ENCODE measurements around the gene AHI1.

Gene AHI1

DNA sequence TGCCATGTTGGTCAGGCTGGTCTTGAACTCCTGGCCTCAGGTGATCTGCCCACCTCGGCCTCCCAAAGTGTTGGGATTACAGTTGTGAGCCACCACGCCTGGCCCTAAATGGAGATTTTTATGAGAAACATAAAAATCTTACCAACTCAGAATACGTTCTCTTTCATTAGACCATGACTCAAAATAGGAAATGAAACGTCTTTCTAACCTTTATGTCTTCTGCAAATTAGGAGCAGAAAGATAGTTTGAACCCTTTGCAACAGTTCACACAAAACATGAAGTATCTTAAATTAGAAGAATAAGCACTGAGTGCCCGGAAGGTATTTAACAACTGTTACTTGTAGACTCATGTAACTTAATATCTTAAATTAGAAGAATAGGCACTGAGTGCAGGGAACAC is 48.3 kb downstream of the AHI1 start:
- no peak for DNase-seq

DNA sequence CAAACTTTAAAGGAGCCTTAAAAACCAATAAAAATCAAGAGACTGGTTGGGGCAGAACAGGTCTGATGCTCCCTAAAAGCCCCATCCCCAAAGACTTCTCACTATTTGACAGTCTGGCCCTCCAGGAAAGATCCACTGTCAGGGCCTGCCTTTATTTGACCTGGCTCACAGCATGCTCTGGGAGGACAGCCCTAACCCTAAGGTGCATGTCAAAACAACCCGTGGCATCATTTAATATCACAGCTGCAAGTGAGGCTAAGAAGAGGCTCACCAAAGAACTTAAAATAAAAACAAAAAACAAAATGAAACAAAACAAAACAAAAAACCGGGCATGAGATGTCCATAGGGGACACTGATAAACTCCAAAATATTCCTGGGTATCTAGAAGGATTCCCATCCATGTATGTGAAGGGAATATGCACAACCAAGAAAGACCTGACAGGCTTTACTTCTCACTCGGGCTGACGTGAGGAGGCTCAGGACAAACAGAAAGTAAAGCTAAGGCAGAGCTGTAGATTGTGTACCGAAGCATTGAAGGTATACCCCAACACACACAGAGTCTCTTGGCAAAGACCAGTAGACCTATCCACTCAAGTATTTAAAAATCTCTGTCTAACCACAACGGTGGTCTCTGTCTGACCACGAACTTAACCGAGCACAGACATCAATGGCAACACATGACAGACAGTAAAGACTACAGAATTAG is 57.3 kb downstream of the AHI1 start:
- DNase-seq = no peak

DNA sequence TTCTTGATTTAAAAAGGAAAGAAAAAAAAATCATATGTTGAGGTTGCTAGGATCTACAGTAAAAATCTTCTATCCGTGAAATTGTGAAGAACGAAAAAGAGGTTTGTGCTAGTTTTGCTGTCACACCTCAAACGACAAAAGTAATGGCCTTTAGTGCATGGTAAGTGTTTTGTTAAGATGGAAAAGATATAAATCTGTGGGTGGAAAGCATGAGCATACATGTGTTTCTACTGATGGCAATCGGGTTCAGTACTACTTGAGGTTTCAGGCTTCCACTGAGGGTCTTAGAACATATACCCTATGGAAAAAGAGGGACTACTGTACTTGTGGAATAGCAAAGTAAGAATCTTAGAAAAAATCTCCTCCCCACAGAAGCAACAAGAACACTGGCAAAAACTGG is 58.0 kb downstream of the AHI1 start:
- no peak for DNase-seq

DNA sequence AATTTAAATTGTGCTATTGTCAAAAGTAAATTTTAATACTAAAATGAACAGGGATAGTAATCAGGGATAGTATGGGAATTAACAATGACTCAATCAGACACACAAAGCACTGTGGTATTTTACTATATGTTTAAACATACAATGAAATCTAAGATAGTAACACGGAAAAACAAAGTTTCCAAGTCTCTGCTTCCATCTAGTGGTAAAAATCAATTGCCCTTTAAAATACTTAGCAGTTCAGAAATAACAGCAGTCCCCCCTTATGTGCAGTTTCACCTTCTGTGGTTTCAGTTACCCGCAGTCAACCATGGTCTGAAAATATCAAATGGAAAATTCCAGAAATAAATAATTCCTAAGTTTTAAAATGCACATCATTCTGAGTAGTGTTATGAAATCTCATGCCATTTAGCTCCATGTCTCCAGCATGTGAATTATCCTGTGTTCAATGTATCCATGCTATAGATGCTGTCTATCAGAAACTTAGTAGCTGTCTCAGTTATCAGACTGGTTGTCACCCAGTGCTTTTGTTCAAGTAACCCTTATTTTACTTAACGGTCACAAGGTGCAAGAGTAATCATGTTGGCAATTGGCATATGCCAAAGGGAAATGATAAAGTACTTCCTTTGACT is 58.5 kb downstream of the AHI1 start:
- DNase-seq = no peak

DNA sequence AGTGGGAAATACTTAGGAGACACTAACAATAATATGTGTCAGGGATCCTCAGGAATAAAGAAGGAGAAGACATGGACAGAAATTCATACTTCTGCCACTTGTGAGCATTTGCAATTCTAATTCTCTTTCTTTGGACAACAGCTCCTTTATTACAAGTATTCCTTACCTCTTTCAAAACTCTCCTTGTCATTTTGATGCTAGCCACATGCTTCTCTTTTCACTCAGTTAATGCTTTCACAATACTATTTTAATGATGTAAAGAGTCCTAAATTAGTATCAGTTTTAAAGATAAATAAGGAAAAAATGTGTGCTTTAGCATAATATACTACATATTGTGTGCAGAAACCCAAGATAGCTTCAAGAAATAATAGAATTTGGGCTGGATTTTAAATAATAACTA is 62.5 kb downstream of the AHI1 start:
- no peak for DNase-seq

DNA sequence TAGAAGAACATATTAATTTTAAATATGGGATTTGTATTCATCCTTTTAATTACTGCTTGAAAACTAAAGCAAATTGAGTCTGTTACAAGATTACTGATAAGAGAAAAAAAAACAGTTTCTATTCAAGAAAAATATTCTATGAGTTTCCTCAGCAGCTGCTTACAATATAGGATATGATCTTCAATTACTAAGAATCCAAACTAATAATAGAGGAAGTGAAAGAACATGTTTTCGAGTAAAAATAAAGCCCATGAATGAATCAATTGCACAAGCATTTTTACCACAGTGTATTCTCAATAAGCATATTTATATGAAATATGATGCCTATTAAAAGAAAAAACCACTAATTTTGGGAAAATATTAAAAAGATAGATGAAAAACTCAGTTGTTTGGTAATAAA is 63.4 kb downstream of the AHI1 start:
- DNase-seq = no peak

DNA sequence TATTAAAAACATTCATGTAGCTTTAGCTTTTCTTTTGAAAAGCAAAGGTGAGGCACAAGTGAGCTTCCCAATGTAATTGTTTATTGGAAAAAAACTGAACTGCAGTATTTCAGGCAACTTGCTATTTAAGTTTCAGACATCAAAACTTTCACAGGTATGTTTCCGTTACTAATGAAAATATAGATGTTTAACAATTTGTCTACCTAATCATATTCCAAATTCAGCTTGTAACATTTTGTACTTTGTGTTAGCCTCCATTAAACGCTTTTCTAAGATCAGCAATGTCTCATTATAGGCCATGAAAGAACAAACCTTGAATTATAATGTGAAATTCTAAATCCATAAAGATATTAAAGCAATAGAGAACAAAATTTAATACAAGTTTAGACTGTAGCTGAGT is 69.5 kb downstream of the AHI1 start:
- no peak for DNase-seq

DNA sequence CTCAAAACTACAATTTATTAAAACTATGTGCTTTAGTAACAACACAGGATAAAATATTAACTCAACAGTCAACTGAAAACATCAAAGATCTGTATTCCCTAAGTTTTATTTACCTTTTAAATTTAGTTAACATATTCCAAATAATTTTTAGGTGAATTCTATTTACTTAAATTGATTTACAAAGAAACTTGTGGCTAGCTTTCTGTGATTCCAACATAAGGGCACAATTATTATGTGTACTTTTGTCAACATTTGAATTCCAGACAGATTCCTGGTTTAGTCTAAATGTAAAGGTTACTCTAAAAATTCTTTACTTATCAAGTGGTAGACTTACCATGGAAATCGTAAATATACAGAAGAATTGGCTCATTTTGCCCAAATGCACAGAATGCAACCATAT is 70.7 kb downstream of the AHI1 start:
- DNase-seq = no peak

DNA sequence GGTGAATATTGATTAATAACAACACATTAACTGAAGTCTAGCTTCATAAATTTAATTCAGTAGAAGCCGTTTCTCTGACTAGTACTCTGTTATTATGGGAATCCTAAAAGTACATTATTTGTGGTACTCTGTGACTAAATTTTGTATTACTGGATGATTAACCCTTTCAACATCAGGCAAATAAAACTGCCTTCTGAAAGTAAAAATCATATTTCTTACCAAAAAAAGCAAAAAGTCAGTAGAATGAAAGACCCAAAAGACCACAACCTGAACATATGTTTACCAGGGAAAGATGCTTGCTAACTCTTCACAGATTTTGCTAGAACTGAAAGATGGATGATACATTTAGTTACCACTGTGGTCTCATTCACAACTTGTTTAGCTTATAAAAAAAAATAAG is 73.2 kb downstream of the AHI1 start:
- DNase-seq = no peak

DNA sequence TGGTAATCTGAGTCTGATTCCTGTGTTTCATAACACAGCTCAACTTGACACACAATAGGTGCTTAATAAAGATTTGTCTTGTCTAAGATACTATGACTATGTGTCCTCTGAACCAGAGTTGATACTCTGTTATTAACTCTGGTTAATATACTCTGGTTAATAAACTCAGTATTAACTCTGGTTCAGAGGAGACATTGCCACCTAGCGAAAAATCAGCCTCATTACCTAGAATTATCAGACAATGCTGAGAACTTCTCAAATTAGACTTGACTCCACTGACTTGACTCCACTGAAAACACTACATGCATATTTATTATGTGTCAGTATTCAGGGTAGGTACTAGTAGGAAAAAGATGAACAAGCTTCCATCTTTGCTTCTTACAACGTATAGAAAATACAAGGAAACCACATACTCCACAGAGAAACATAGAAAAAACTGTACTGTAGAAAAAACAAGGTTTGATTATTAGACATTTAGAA is 73.9 kb downstream of the AHI1 start:
- no peak for DNase-seq

DNA sequence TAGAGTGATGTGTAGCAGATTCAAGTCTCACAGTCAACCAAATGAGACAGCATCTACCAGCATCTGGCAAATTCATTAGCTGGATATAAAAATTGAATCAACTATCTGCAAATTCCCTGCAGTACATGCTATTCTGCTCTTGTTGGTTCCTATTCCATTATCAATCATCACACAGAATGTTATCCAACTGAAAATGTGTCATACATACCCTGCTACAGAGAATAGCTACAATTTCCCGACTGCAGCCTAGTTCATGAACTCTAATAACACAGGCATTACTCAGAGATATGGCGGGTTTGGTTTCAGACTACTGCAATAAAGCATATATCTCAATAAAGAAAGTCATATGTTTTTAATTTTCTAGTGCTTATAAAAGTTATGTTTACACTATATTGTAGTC is 78.4 kb downstream of the AHI1 start:
- no peak for DNase-seq

DNA sequence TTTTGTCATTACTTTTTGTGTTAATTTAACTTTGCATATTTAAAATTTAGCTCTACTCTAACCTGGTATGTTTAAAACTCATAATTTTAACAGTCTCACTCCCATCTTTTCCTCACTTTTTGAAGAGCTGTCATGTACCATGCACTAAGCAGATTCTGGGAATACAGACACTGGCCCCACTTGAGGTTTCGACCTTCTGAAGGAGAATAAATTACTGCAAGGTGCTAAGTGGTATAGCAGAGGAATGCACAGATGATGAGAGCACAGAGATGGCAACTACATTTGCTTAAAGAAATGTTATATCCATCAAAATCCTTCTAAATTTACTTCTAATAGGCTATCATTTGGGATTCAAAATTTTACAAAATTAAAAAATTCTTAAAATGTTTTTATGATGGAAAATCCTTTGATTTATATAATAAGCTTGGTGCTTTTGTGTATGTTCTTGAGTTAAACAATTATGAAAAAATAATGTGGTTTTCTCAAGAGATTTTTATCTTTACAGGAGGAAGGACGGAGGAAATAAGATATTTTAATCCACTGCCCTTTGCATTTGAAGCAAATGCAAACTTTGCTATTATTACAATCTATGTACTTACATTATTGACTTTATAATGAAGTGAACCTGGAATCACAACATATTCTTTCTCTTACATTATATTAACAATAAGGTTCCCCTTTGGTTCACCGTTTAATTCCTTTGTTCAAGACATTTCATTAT is 79.3 kb downstream of the AHI1 start:
- DNase-seq = no peak

DNA sequence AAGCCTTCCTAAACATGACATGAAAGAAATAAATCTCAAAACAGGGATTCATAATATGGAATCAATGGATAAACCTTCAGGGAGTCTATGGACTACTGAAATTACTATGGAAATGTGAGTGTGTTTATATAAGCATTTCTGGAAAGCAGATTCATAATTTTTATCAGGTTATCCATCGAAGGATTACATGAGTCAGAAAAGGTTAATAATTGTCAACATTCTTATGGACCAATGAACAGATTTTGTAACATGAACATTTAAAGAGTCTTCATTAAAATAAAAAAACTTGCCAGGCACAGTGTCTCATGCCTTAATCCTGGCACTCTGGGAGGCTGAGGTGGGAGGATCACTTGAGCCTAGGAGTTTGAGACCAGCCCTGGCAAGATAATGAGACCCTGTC is 84.8 kb downstream of the AHI1 start:
- no peak for DNase-seq

DNA sequence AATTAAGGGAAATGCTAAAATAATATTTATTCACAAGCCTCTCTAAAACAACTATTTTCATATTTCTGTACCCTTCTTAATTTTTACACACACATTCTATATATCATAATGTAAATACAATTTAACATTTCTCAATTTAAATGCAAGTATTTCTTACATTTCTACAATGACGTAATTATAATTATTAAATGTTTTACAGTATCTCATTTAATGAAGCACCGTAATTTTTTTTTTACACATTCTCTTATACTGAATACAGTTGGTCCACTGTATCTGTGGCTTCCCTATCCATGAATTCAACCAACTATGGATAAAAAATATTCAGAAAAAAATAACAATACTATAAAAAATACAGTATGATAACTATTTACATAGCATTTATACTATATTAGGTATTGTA is 85.7 kb downstream of the AHI1 start:
- DNase-seq = no peak

DNA sequence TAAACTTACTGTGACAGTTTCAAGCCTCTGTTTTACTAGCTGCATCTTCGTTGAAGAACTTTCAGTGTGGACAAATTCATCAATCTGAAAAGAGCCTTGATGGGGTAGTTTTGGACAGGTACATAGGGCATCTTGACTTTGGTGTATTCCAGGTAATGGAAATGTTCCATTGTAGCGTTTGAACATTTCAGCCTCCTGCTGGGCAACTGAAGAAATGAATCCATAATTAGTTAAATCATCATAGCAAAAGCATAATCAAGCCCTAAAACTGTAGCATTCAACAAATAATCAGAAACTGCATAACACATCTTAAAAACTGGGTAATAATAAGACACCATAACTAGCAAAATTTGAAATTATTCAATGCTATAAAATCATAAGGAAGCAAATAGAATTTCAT is 86.2 kb downstream of the AHI1 start:
- DNase-seq = no peak

DNA sequence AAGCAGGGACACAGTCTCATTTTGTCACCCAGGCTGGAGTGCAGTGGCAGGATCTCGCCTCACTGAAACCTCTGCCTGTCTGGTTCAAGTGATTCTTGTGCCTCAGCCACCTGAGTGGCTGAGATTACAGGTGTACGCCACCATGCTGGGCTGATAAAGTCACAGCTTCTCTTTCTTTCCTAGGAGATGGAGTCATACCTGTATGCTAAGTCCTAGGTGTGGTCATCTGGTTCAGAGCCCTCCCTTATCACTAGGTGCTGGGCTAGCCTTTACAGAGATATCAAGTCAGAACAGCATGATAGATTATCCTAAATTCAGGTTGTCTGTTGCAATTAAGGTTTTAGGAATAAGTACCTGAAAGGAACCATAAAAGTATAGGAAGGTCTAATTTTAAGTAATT is 86.7 kb downstream of the AHI1 start:
- no peak for DNase-seq

DNA sequence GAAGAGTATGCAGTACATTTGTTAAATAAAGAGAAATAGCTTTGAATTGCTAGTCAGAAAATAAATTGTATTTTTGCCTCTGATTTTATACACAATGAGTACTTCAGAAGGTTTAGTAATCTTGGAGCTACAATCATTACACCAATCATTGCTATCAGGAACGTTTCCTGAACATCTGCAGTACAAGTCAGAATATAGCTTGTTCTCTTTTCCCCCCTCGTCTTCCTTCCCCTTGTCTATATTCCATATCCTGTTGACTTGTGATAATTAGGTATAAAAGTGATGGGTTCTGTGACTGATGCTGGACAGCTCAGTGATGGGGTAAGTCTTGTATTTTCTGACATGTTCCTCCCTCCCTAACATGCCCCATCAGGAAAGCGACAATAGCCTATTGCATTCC is 94.0 kb downstream of the AHI1 start:
- DNase-seq = no peak

DNA sequence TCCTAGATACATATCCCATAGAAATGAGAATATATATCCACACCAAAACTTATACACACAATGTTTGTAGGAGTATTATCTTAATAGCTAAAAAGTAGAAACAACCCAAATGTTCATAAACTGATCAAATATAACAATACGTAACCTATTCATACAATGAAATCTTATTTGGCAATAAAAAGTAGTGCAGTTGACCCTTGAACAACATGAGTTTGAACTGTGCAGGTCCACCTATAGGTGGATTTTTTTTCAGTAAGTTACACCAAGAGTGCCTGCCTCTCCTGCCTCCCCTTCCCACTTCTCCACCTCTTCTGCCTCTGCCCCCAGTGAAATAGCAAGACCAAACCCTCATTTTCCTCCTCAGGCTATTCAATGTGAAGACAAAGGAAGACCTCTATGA is 95.2 kb downstream of the AHI1 start:
- DNase-seq = no peak

DNA sequence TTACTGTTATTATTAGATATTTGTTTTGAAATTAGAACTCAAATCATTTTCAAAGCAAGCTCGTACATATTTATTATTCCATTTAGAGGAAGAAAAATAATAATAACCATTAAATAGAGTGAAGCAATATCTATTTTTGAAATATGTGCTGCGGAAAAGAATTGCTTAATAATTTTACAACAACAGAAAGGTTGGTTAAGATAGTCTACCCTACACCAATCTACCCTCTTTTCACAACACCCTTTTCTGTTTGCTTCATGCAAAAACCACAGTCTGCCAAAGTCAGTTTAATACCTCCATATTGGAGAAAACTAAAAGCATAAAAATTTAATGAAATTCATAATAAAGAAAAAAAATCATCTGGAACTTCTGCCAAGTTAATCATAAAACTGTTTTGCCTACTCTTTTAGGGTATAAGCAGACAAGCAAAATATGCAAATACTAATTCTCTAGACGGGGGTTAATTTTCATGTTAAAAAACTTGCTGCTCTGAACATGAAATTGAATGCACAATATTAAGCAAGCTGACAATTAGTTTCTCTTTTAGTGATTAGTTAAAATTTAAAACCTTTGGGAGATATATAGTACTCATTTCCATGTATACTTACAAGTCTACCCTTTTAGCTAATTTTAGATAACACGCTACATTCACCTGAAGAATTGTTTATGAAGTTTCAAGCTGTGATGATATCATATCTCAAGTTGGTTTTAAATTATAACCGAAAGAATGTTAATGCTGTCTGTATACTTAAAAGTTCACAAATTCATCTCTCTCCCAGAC is 100.2 kb downstream of the AHI1 start:
- DNase-seq = no peak

DNA sequence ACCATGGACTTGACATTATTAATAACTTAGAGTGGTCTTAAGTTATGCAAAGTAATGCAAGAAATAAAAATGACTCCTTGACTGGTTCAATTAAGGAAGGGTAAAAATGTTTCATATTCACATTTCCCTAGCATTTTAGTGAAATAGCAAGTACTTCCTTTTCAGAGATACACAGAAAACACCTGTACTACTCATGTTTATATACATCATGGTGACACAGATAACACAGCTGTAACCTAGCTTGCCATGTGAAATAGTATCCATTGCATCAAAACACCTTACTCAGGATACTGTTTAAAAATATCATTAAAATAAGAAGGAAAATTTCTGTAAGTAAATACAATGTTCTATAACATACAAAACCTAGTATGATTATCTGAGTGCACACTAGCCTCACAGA is 102.4 kb downstream of the AHI1 start:
- DNase-seq = no peak

DNA sequence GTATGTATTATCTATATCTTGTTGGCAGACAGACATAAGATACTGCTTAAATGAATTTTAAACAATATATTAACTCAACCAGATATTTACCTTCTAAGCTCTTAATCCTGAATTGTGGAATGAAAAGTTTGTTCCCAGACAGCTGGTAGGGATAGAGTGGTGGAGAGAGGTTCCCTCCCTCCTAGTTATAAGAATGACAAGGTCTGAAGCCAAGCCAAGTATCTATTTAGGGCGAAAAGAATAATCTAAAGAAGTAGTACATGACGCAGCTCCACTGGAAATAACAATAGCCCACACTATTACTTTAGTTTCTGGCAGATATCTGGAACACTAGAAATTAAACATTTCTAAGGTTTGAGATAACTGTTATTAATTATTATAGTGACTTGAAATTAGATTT is 104.3 kb downstream of the AHI1 start:
- no peak for DNase-seq

DNA sequence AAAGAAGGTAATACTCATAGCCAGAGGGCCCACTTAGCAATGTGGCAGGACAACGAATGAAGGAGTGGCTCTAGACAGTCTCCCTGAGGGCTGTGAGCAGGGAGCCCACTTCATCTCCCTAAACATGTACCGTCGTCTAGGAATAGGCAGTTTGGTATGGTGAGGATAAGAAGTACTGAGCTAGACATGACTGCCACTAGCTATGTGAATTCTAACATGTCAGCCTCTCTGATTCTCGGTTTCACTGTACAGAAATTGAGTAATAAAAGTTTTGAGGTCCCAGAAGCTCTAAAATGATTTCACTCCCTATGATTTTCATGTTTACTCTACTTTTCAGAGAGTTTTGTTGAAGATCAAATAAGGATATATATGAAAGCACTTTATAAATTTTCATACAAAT is 107.1 kb downstream of the AHI1 start:
- no peak for DNase-seq

DNA sequence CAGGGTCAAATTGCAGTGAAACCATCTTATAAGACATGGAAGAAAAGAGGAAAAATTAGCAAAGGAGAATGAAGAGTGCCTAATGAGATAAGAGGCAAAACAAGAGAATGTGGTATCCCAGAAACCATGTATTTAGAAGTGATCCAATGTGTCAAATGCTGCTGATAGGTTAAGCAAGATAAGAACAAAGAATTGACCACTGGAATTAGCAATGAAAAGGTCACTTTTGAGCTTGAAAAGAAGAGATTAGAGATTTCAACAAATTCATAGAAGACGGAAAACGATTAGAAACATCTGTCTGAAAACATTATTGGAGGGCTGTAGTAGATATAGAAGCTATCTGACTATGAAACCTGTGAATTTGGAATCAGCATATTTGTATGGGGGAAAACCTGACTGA is 112.2 kb downstream of the AHI1 start:
- DNase-seq = no peak

DNA sequence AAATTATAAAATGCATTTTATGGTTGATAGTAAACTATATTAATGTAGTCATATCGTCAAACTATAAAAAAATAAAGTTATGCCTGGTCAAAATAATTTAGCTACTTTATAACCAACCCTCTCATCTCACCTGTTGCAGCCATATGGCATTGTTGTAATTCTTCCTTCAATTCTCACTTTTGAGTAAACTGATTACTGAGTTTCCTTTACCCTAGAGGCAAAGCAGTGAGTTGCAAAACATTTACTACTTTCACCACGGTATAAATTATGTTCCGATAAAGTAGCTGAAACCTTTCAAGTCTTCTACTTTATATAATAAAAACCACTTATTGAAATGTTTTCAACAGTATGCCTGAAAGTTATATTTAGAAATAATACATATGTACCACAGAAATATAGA is 113.8 kb downstream of the AHI1 start:
- no peak for DNase-seq

All from activated T-cell treated with anti-CD3 and anti-CD28 coated beads for 4 hours (primary cell).